Upper lobe of right lung (tissue), 1 donor: ENCODE measurements around the gene DHRS2. TPM values are rescaled to one million over a fixed set of nuclear protein-coding genes. Genes with fewer than 3 reads are reported as not detected.

Source experiments
- ATAC-seq: fragments of 200-7000 bp; cut with Tn5 transposase; one replicate; pipeline ENCODE4 v1.9.1; 2020; ENCODE audit warnings: mild to moderate bottlenecking, moderate library complexity
- DNase-seq: peaks from one replicate; pipeline ENCODE4 v3.0.0-alpha.2; 2020
- H3K27ac ChIP-seq: fragments of 200-600 bp; one replicate; pipeline ENCODE4 v1.8.0; 2022
- H3K27me3 ChIP-seq: fragments of 200-600 bp; one replicate; pipeline ENCODE4 v1.8.0; 2022; ENCODE audit warnings: mild to moderate bottlenecking
- H3K36me3 ChIP-seq: fragments of 200-600 bp; one replicate; pipeline ENCODE4 v1.8.0; 2022
- H3K4me1 ChIP-seq: fragments of 200-600 bp; one replicate; pipeline ENCODE4 v1.8.0; 2022
- H3K4me3 ChIP-seq: fragments of 200-600 bp; one replicate; pipeline ENCODE4 v1.8.0; 2022; ENCODE audit warnings: mild to moderate bottlenecking
- H3K9me3 ChIP-seq: fragments of 200-600 bp; one replicate; pipeline ENCODE4 v1.8.0; 2022
- intact Hi-C: fragments of 100-400 bp; cut with DNase I; formaldehyde crosslinking; loops from one replicate; pipeline ENCODE4 v1.11.0; 2022
- total RNA-seq: library from RNA; stranded (reverse); fragmentation: NEBNext Ultra II Directional; extraction: Animal tissue kit (Norgen Biotek cat#: 25700); gene quantifications from one replicate; pipeline ENCODE4 v1.2.1, GENCODE V29; 2021
- TF ChIP-seq, protein P1 (sequence below): fragments of 200-600 bp; IDR thresholded peaks from one replicate; pipeline ENCODE4 v1.8.0; 2022; ENCODE audit warnings: antibody characterized with exemption
- donor health status: DM: no; HTN: yes; CAD: no; lungs with severe emphysema.

The DHRS2 gene
- total RNA-seq, 1 donor from 2014 or later: 0.61 TPM

- H3K27ac ChIP-seq: no peak overlapping the region
- H3K36me3 ChIP-seq: no peaks in the 10 kb centered on the region
- no peak overlapping the region for H3K4me3 ChIP-seq
- no peaks in the 10 kb centered on the region for H3K27me3 ChIP-seq
- ATAC-seq (no peak), DNase-seq (no peak)
- no peaks in the 10 kb centered on the region for H3K4me1 ChIP-seq
- intact Hi-C loops: no loop called here
- TF ChIP-seq, protein P1, sequence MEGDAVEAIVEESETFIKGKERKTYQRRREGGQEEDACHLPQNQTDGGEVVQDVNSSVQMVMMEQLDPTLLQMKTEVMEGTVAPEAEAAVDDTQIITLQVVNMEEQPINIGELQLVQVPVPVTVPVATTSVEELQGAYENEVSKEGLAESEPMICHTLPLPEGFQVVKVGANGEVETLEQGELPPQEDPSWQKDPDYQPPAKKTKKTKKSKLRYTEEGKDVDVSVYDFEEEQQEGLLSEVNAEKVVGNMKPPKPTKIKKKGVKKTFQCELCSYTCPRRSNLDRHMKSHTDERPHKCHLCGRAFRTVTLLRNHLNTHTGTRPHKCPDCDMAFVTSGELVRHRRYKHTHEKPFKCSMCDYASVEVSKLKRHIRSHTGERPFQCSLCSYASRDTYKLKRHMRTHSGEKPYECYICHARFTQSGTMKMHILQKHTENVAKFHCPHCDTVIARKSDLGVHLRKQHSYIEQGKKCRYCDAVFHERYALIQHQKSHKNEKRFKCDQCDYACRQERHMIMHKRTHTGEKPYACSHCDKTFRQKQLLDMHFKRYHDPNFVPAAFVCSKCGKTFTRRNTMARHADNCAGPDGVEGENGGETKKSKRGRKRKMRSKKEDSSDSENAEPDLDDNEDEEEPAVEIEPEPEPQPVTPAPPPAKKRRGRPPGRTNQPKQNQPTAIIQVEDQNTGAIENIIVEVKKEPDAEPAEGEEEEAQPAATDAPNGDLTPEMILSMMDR: no peak
- H3K9me3 ChIP-seq: no peaks in the 10 kb centered on the region
Measured at GRCh38 chr14:23663127-23663526, 27.0 kb downstream of the DHRS2 start.

DNA sequence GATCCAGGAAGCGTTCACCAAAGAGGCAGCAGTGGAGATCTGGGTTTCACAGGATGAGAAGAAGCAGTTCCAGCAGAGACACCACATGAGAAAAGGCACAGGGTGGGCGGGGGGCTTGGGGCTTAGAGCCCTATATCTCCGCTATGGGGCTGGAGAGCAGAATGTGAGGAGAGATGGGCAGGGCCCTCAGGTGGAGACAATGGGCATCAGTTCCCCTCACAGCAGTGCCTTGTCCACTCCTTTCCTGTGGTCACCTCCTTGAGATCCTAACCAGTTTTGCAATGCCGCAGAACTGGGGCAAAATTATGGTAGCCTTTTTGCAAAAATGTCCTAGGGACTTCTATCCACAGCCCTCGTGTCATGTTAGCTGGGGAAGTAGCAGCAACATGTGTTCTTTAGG, 27.5 kb downstream of the DHRS2 start:
- H3K27ac ChIP-seq: no peak overlapping the region
- TF ChIP-seq, protein P1: no peak
- no peaks in the 10 kb centered on the region for H3K36me3 ChIP-seq
- ATAC-seq (no peak), DNase-seq (no peak)
- H3K4me1 ChIP-seq: no peaks in the 10 kb centered on the region
- no peak overlapping the region for H3K4me3 ChIP-seq
- intact Hi-C loops: no loop called here
- H3K9me3 ChIP-seq: no peaks in the 10 kb centered on the region
- no peaks in the 10 kb centered on the region for H3K27me3 ChIP-seq

GRCh38 chr14:23664207-23664885, 28.2 kb downstream of the DHRS2 start:
- DNase-seq (no peak), ATAC-seq (no peak)
- Histone ChIP-seq H3K9me3 (no peaks in the 10 kb centered on the region), H3K27me3 (no peaks in the 10 kb centered on the region), H3K4me3 (no peak overlapping the region), H3K4me1 (no peaks in the 10 kb centered on the region), H3K27ac (no peak overlapping the region), H3K36me3 (no peaks in the 10 kb centered on the region)
- TF ChIP-seq, protein P1: no peak
- intact Hi-C loops: no loop called here

DNA sequence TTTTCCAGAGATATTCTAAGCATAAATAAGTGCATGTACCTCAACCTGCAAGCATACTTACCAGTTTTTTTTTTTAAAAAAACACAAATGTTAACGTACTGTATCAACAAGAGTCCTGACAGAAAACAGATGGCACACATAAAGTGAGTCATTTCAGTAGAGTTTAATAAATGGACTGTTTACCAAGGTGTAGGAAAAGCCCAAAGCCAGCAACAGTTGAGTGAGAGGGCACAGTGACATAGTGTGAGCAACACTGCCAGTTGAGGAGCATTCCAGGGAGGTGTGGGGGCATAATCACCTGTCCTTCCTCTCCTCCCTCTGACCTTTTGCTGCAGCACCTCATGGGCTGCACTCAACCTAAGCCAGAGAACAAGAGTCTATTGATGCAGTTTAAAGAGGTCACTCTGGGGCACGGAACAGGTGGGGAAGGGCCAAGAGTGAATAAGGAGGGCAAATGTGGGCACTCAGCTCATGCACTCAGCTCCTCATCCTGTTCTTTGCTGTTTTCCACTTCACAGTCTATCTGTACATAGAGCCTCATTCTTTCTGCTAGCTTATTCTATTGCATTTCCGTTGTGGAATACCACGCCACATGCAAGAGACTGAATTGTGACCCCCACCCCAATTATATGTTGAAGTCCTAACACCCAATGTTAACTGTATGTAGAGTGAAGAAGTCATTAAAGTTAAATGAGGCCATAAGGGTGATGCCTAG, 29.3 kb downstream of the DHRS2 start:
- no peak for DNase-seq
- no peak for ATAC-seq
- Histone ChIP-seq H3K9me3 (no peaks in the 10 kb centered on the region), H3K27me3 (no peaks in the 10 kb centered on the region), H3K4me3 (no peak overlapping the region), H3K36me3 (no peaks in the 10 kb centered on the region), H3K4me1 (no peaks in the 10 kb centered on the region), H3K27ac (no peak overlapping the region)
- intact Hi-C loops: no loop called here
- TF ChIP-seq, protein P1: no peak

DNA sequence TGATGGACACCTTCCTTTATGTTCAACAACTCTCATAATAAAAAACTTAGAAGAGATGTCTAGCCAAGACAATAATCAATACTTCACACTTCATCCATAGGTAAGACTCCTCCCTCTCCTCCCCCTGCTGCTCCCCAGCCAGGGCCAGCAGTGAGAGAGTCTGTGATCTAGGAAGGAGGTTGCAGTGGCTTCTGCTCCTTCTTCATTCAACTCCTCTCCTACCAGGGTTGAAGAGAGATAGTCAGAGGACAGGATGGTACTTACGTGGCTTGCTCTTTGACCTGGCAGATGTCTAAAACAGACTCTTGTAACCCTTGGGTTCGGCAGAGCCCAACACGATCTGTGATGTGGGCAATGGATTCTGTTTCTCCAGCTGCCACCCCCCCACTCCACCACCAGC, 31.0 kb downstream of the DHRS2 start:
- no peaks in the 10 kb centered on the region for H3K9me3 ChIP-seq
- intact Hi-C loops: no loop called here
- no peak overlapping the region for H3K4me3 ChIP-seq
- TF ChIP-seq, protein P1: no peak
- H3K4me1 ChIP-seq: no peaks in the 10 kb centered on the region
- no peaks in the 10 kb centered on the region for H3K36me3 ChIP-seq
- ATAC-seq (no peak), DNase-seq (no peak)
- H3K27ac ChIP-seq: no peak overlapping the region
- no peaks in the 10 kb centered on the region for H3K27me3 ChIP-seq
